HG03066 (cell line): ENCODE results near the gene KIF13A.
"Not testable (repeated sequence)": the region's sequence is repeated elsewhere in the genome, so short reads cannot be mapped to it uniquely, and the experiment has no call there.

Experiments used
- ATAC-seq: cut with Tn5 transposase; IDR thresholded peaks from one replicate; pipeline ENCODE4 v1.9.1; 2021; ENCODE audit warnings: low read depth; ENCODE audit not compliant: unreplicated experiment

KIF13A gene

DNA sequence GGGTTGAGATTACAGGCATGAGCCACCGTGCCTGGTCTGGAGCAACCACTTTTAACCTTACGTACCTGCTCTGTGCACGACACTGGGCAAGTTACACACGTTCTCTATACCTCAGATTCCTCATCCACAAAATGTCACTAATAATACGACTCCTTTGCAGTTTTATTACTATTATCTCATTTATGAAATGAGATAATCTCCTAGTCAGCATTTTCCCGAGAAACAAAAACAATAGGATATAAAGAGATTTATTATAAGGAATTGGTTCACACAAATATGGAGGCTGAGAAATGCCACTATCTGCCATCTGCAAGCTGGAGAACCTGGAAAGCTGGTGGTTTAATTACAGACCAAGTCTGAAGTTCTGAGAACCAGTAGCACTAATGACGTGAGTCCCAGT is 12.0 kb upstream of the KIF13A start:
- ATAC-seq: no peak

DNA sequence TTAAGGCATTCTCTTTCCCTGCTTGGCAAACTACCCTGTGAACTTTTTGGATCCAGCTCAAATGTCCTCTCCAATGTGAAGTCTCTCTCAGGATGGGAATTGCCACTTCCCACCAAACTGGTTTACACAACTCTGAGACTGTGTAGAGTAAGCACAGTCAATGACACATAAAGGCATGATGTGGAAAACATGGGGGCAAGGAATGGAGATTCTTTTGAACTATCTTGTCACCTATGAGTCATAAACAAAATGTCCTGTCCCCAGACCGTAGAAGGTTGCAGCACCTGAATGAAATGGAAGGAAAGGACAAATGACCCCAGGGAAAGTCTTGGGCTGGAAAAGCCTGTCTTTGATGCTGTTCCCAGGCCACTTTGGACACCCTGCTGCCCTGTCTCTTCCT is 11.0 kb upstream of the KIF13A start:
- ATAC-seq: no peak

DNA sequence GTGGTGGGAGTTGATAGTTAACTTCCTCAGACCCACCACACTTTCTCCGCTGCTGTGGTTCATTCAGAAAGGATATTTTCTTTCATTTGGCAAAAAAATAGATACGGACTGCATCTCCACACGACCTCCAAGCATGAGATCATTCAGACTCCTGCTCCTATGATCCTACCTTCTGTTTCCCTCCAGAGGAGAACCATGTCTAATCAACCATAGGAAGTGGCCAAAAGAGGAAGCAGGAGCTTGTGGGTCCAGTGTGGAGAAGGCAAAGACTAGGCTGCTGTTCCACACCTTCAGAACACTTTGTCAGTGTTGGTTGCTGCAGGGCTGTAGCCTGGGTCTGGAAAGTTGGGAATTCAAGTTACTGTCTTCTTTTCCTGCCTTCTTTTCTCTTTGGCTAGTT is 10.6 kb upstream of the KIF13A start:
- no peak for ATAC-seq

DNA sequence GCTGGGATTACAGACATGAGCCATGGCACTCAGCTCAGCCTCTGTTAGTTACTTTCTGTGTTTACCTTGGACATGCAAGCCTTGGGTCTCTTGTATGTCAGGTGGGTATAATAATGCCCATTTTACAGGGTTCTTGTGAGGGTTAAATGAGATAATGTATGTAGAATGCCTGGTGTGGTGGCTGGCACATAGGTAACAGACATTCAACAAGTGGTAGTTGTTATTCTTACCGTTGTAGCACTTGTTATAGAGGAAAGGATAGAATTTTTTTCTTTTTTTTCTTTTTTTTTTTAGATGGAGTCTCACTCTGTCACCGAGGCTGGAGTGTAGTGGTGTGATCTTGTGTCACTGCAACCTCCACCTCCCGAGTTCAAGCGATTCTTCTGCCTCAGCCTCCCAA is 8.0 kb upstream of the KIF13A start:
- ATAC-seq: no peak

DNA sequence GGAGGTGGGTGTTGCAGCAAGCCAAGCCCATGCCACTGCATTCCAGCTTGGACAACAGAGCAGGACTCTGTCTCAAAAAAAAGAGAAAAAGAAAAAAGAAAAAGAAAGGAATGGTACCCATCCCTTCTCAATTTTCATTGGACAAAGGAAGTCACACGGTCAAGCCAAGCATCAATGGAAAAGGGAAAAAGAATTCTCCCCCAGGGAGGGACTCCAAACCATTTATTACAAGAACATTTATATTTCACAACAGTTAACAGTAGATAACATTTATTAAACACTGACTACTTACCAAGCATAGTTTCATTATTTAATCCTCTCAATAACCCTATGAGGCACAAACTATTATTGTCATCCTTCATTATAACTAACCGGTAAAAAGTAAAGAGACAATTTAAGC is 6.6 kb upstream of the KIF13A start:
- no peak for ATAC-seq

DNA sequence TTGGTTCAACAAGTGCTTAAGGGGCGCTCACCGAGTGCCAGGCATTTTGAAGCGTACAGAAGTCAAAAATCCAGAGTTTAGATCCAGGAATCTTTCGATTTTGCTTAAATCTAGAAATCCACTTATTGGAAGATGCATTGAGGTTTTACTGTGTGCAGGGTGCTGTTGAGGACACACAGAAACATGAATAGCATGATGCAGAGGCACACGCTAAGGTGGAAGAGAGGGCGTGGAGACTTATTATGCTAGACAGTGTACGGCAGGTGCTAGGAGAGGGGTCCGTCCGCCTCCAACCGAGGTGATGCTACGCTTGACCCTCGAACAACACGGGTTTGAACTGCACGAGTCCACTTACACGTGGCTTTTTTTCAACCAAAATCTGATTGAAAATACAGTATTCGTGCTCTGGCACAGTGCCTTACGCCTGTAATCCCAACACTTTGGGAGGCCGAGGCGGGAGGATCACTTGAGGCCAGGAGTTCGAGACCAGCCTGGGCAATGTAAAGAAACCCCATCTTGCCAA is 1.0 kb upstream of the KIF13A start:
- ATAC-seq: no peak

DNA sequence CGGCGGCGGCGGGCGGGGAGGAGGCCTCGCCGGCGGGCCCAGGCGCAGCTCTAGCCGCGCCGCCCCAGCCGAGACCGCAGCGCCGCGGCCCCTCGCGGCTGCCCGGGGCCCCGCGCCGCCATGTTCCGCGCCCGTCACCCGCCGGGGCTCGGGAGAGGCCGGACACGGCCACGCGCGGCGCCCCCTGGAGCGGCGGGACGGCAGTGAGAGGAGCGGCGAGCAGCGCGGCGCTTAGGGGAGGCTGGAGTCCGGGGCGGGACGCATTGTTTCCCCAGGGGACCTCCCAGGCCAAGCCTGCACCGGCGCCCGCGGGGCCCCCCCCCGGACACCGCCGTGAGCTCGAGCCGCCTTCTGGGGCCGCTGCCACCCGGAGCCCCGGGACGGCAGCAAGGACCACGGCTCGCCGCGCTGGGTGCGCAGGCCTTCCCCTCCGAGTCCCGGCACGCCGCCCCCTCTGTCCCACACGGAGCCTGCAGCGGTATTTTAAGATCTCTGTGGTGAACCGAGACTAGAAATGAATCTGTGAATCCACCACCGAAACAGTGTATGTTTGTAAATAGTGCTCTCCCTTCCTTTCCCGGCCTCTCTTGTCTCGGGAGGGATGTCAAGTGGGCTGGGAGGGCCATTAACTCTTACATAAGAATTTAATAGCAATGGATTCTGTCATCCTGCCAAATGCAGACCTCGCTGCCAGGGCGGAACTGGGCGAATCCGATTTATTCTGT is 424 bp upstream of the KIF13A start:
- peak; percentile 78 for ATAC-seq

DNA sequence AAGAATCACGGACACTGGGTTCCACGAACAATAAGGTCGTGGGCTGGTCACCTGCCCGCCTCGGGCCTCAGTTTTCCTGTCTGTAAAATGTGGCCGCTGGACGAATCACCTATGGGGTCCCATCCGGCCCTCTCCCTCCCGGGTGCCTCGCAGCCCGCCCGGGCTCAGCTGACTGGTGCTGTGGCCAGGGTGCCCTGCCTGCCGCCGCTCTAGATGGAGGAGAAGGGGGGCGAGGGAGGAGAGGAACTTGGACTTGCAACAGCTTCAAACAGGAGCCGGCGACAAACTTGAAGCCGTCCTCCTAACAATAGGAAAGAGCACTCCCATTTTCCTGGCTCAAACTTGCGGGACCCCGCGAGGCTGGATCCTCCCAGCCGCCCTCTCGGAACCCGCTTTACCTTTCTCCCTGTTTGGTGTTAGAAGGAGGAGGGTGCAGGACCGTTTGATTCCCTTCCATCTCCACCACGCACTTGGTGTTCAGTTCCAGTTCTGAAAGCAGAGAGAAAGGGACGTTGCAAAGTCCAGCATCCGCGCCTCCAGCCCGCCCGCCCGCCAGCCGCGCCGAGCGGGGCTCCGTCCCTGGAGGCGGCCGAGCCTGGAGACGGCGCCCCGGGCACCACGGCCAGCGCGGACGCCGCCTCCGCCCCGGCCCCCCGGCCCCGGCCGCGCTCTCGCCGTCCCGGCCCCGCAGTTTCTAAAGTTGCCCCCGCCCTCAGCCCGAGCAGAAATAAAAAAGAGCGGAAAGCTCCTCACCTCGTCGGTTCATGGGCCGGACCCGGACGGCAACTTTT is 584 bp downstream of the KIF13A start:
- ATAC-seq: peak; percentile 20

DNA sequence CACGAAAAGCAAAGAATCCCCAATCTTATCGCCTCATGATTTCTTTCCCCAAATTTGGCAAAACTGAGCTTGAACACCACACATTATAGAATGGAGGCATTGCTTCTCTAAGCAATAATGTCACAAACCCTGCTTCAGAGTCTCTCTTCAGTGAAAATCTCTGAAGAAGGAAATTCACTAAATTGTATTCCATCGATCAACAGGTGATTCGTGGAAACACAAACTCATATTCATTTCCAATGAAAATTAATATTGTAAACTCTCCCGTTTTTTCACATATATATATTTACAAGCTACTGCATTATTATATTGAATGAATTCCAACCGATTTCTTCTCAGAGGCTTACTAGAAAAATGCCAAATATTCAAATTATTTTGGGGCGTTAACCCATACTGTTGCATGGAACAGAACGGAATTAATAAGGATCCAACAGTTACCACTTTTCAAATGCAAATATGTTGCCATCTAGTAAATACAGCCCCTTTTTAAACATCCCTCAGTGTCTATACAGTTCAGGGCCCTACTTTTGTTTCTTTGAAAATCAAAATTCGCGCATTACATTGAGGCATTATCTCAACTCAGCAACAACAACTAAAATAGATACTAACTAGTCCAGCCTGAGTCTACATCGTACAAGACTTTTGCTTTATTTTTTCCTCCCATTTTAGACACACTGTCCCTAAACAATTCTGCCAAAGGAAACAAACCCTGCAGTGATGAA is 1.3 kb downstream of the KIF13A start:
- no peak for ATAC-seq

DNA sequence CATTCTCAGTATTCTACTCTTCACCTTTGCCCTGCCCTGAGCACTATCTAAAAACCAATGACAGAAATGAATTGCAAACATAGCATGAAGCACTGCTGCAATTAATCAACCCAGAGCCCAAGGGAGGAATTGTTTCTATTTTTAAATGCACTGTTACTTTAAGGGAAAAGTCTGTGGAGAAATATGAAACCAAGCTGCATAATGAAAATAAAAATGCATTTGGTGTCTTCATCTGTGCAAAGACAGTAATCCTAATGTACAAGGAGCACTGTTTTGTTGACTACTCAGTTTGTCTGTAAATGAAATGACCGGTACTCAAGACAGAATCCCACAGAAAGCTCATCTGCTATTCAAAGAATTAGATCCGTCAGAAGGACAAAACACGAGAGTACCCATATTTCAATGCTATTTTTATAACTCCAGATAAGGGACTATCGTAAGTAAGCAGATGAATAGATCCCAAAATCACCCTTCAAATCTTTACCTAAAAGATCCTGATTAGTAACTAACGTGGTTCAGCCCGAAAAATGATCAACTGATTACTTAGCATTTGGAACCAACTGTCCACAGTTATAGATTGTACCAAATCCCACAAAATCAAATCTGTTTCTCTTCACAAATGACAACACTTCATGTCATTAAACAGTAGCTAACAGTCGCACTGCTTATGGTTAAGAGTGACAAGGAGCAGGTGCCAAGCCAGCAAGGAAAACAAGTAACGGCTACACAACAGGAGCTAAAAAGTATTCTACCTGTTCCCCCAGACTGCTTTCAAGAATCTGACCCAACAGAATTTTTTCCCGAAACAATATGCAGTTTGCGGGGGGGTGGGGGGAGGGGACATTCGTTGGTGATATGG is 2.4 kb downstream of the KIF13A start:
- no peak for ATAC-seq

DNA sequence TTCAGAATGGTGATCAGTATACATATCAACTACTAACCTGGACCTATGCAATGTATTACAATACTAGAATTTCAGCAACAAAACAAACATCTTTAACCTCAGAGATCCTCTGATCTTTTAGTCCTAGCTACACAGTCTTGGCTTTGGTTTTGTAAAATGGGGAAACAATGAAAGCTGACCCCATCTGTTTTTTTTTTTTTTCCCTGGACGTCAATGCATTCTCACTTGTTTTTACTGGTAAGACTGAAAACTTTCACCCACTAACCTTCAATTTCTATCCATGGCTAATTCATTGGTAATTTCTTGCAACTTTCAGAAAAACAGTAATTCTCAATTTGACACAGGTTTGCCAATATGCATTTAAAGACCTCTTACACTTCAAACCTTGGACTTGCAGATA is 3.0 kb downstream of the KIF13A start:
- ATAC-seq: no peak

DNA sequence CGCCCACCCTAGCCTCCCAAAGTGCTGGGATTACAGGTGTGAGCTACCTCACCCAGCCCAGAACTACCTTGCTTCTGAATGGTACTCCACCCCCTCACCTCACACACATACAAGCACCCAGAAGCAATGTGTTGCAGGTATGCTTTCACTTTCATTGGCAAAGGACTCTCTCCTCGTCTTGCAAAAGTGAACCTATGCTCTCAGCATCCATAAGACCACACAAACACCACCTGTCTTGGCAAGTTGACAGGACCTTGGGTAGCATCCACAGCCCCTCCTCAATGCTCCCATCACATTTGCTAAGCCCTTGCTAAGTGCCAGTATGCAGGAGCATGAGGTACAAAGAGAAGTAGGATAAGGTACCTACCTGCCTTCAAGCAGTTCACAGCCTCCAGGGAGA is 3.7 kb downstream of the KIF13A start:
- ATAC-seq: no peak

DNA sequence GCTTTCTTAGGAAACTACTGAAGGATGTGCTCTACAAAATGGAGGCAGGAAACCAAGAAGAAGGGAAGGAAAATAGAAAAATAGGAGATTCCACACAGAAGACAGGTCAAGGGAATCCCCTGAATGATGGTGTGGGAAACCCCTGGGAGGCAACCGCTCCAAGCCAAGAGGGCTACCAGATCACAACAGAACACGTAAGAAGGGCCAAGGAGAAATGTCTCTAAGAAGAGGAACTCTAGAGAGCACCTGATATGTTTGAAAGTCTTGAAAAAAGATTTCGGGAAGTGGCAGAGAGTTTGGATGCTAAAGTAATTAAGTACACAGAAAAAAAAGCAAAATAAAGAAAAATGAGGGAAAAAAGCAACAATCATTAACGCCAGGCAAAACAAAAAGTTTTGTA is 7.1 kb downstream of the KIF13A start:
- no peak for ATAC-seq

DNA sequence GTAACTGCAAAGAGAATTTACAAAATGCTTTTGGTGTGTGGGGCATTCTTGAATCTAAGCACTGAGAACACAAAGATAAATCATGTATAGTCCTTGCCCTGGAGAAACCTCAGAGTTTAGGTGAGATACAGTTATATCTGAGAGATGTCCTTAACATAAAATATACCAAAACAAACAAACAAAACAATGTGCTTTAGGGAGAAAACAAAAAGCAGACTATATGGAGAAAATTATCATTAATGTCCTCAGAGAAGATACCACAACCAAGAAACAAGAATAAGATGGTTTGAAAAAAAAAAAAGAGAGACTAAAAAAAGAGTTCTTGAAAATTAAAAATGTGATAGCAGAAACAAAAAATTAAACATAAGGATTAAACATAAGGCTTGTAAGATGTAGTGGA is 8.0 kb downstream of the KIF13A start:
- no peak for ATAC-seq

DNA sequence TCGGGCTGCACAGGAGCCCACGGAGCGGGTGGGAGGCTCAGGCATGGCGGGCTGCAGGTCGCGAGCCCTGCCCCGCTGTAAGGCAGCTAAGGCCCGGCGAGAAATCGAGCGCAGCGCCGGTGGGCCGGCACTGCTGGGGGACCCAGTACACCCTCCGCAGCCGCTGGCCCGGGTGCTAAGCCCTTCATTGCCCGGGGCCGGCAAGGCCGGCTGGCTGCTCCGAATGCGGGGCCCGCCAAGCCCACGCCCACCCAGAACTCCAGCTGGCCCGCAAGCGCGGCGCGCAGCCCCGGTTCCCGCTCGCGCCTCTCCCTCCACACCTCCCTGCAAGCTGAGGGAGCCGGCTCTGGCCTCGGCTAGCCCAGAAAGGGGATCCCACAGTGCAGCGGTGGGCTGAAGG is 11.2 kb downstream of the KIF13A start:
- not testable (repeated sequence) for ATAC-seq

DNA sequence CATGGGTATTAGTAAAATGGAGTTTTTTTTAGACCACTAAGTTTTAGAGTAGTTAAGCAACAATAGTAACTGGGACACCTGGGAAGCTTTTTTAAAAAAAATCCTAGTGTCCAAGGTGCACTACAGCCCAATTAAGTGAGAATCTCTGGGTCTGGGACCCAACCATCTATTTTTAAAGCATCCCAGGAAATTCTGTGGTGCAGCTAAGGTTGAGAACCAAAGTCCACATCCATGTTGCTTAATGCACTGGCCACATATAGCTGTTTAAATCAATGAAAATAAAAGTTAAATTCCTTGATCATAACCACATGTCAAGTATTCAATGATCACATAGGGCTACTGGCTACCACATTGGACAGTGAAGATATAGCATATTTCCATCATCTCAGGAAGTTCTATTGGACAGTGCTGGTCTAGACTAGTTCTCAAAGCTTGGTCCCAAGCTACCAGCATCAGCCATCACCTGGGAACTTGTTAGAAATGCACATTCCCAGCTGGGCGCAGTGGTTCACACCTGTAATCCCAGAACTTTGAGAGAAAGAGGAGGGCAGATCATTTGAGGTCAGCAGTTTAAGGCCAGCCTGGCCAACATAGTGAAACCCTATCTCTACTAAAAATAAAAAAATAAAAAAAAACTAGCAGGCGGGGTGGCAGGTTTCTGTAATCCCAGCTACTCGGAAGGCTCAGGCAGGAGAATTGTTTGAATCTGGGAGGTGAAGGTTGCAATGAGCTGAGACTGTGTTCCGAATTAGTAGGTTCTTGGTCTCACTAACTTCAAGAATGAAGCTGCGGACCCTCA is 12.7 kb downstream of the KIF13A start:
- no peak for ATAC-seq

DNA sequence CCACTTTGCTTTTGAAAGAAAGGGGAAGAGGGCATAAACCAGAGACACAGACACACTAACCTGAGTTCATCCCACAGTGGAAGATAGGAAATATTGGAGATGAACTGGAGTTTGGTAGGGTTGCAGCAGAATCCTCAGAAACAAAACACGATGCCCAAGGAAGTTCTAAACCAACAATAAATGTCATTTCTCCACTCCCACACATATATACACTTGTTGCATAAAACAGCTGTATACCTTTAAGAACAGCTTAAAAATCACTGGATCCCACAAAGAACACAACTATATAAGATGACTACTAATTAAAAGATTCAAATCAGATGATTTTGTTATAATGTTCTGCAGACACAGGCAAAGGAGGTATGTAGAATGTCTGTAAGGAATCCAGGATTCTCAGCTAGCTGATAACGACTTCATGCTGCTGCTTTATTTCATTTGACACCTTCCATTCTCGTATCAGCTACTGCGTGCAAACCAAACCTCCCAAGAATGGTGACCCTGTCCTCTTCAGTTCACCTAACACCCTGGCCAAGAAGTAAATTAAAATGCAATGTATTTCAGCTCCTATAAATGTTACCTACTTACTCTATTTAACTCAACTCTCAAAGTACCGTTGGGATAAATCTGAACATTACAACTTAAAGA is 14.3 kb downstream of the KIF13A start:
- ATAC-seq: no peak

DNA sequence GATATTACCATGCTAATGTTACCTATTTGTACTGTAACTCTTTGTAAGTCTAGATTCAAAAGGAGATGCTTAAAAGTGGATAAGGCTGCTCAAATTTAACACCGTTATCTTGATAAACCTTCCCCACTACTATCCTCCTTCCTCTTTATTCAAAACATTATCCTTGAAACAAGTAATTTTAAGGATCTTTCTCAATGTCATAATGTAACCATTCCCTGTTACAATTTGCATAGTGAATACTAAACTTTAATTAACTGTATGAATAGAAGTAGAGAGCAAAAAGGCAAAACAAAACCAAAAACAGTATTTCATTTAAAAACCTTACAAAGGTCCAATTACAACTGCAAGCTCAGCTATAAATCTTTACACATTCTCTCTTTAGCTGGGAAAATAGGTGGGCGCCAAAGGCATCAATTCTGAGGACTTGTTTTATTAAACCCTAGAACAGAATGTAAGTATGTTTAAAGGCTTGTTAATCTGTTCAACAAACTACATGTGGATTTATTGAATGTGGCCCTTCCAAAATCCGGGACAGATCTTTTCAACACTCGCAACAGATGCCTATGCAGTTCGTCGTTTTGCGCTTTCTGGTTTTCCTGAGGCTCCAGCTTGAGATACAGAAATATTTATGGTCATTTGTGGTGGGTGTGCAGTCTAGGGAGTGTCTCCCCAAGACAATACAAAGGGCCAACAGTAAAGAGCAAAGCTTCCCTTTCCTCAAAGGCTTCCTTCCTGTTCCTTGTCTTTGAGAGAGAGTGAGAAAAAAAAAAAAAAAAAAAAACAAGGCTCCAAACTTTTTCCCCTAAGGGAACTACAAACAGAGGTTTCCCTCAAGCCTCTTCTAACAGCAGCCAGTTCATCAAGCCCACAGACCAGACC is 15.1 kb downstream of the KIF13A start:
- no peak for ATAC-seq
